HCT116 (cell line): Measurements from ENCODE around the gene ASB4. TPM values are rescaled to one million over a fixed set of nuclear protein-coding genes. Genes with fewer than 3 reads are reported as not detected.

Source experiments
- ATAC-seq: fragments of 200-7000 bp; cut with Tn5 transposase; 2 replicates; pipeline ENCODE4 v1.9.1; 2020; ENCODE audit warnings: mild to moderate bottlenecking, moderate library complexity
- BruUV-seq: library from RNA; stranded (reverse); fragments of 400-500 nt; replicated peaks from 2 replicates; lab custom pipeline; 2021; lab: Mats Ljungman, UMichigan
- CTCF ChIA-PET: fragments of 300-600 bp; sonication (Branson Sonifier 250); formaldehyde crosslinking; loops from one replicate; lab custom pipeline; 2021; ENCODE audit warnings: antibody characterized with exemption; lab: Charles Lee
- POLR2A ChIA-PET: fragments of 300-600, 350-600 bp; sonication (Branson Sonifier 250); formaldehyde crosslinking; loops from one replicate; lab custom pipeline; 2021; ENCODE audit warnings: antibody characterized with exemption; lab: Charles Lee
- RAD21 ChIA-PET, 2 experiments: fragments of 300-600 bp; sonication (Branson Sonifier 250); formaldehyde crosslinking; loops; one replicate each; lab custom pipeline; 2023; ENCODE audit warnings: low total read pairs in 2 of 2; ENCODE audit not compliant: uncharacterized antibody in 2 of 2, unreplicated experiment in 2 of 2, low non-redundant PET in 1 of 2; lab: Charles Lee
- DNase-seq: peaks from one replicate; pipeline ENCODE4 v3.0.0-alpha.2; 2010; ENCODE audit warnings: low read depth, low spot score
- H2AFZ ChIP-seq: fragments of 200-600 bp; shearing (Covaris generic), sonication (generic); 2 replicates; pipeline ENCODE4 v1.6.1; 2017; ENCODE audit warnings: low read depth, mixed run types, mixed read lengths, antibody characterized with exemption, low read length; ENCODE audit not compliant: poor library complexity, severe bottlenecking
- H3K27ac ChIP-seq: 2 replicates; pipeline ENCODE4 v1.5.1; 2012; ENCODE audit warnings: low read depth, low read length
- H3K27me3 ChIP-seq: fragments of 200-600 bp; sonication (generic); 2 replicates; pipeline ENCODE4 v1.6.1; 2016; ENCODE audit warnings: mixed run types, low read length, mixed read lengths; ENCODE audit not compliant: insufficient read depth
- H3K36me3 ChIP-seq, 2 experiments: fragments of 200-500 bp in 1 of 2; fragments of 200-600 bp in 1 of 2; sonication (Bioruptor generic) in 1 of 2; sonication (generic) in 1 of 2; 2 replicates each; pipeline versions ENCODE4 v1.5.1 to v1.6.1; 2014 to 2016; ENCODE audit warnings: low read length in 2 of 2, inconsistent platforms in 1 of 2, mixed read lengths in 1 of 2, mixed run types in 1 of 2; ENCODE audit not compliant: insufficient read depth in 2 of 2, control insufficient read depth in 1 of 2
- H3K4me1 ChIP-seq, 2 experiments: fragments of 200-600 bp in 1 of 2; sonication (generic) in 1 of 2; 2 replicates each; pipeline versions ENCODE4 v1.5.1 to v1.6.1; 2012 to 2017; ENCODE audit warnings: low read length in 2 of 2, inconsistent platforms in 1 of 2, mild to moderate bottlenecking in 1 of 2, mixed read lengths in 1 of 2, mixed run types in 1 of 2, moderate library complexity in 1 of 2; ENCODE audit not compliant: insufficient read depth in 2 of 2, control insufficient read depth in 1 of 2
- H3K4me2 ChIP-seq: fragments of 200-600 bp; sonication (generic); 2 replicates; pipeline ENCODE4 v1.6.1; 2017; ENCODE audit warnings: mixed run types, low read length, mixed read lengths
- H3K4me3 ChIP-seq, 2 experiments: fragments of 200-600 bp in 1 of 2; sonication (generic) in 1 of 2; replicated peaks in 1 of 2; 2 replicates each; pipeline ENCODE4 v1.5.1; 2011 to 2016; ENCODE audit warnings: low read length in 2 of 2, control low read depth in 1 of 2, low read depth in 1 of 2, mild to moderate bottlenecking in 1 of 2, mixed read lengths in 1 of 2, mixed run types in 1 of 2
- H3K79me2 ChIP-seq: fragments of 200-600 bp; sonication (generic); 2 replicates; pipeline ENCODE4 v1.6.1; 2017; ENCODE audit warnings: mild to moderate bottlenecking, mixed run types, low read length, moderate library complexity, mixed read lengths; ENCODE audit not compliant: insufficient read depth
- H3K9ac ChIP-seq: fragments of 200-600 bp; sonication (generic); 2 replicates; pipeline ENCODE4 v1.6.1; 2016; ENCODE audit warnings: low read length, mixed read lengths
- H3K9me2 ChIP-seq: fragments of 200-600 bp; sonication (generic), shearing (Covaris generic); 2 replicates; pipeline ENCODE4 v1.6.1; 2017; ENCODE audit warnings: mixed run types, mild to moderate bottlenecking, moderate library complexity; ENCODE audit not compliant: insufficient read depth
- H3K9me3 ChIP-seq, 2 experiments: fragments of 200-500 bp in 1 of 2; fragments of 200-600 bp in 1 of 2; sonication (Bioruptor generic) in 1 of 2; sonication (generic) in 1 of 2; 2 replicates each; pipeline ENCODE4 v1.6.1; 2014 to 2017; ENCODE audit warnings: low read length in 2 of 2, mixed read lengths in 2 of 2, inconsistent platforms in 1 of 2, low read depth in 1 of 2, mild to moderate bottlenecking in 1 of 2, mixed run types in 1 of 2, moderate library complexity in 1 of 2; ENCODE audit not compliant: control insufficient read depth in 1 of 2, insufficient read depth in 1 of 2
- H4K20me1 ChIP-seq: fragments of 200-600 bp; sonication (generic), shearing (Covaris generic); 2 replicates; pipeline ENCODE4 v1.6.1; 2017; ENCODE audit warnings: mixed run types, mild to moderate bottlenecking, moderate library complexity; ENCODE audit not compliant: insufficient read depth
- EZH2 ChIP-seq: fragments of 200-600 bp; sonication (generic); IDR thresholded peaks from 2 replicates; pipeline ENCODE4 v1.6.1; 2017; ENCODE audit warnings: antibody characterized with exemption, mixed run types
- FOSL1 ChIP-seq: IDR thresholded peaks from 2 replicates; pipeline ENCODE4 v1.6.1; 2012; ENCODE audit warnings: low read depth
- RAD21 ChIP-seq: IDR thresholded peaks from 2 replicates; pipeline ENCODE4 v1.6.1; 2012; ENCODE audit warnings: low read depth, mild to moderate bottlenecking
- SP1 ChIP-seq: IDR thresholded peaks from 2 replicates; pipeline ENCODE4 v1.6.1; 2012; ENCODE audit warnings: low read depth
- ZBTB33 ChIP-seq: IDR thresholded peaks from 2 replicates; pipeline ENCODE4 v1.6.1; 2011; ENCODE audit warnings: mild to moderate bottlenecking, low read length, moderate library complexity; ENCODE audit not compliant: insufficient replicate concordance; ENCODE audit errors: extremely low read depth
- intact Hi-C: fragments of 100-400 bp; cut with micrococcal nuclease; formaldehyde crosslinking; loops from 2 replicates; pipeline ENCODE4 v1.10.0; 2022
- total RNA-seq: library from RNA; stranded (reverse); gene quantifications from one replicate; pipeline ENCODE4 v1.2.1, GENCODE V29; 2021; ENCODE audit not compliant: unreplicated experiment
- TF ChIP-seq, protein P1 (sequence below), 3 experiments: fragments of 200-600 bp in 1 of 3; sonication (generic) in 1 of 3; IDR thresholded peaks in 2 of 3; conservative IDR thresholded peaks in 1 of 3; 2 replicates each; pipeline ENCODE4 v1.5.1; 2012 to 2017; ENCODE audit warnings: low read depth in 2 of 3, low read length in 2 of 3, antibody characterized with exemption in 1 of 3, borderline replicate concordance in 1 of 3, control low read depth in 1 of 3, mild to moderate bottlenecking in 1 of 3, mixed read lengths in 1 of 3, mixed run types in 1 of 3, moderate library complexity in 1 of 3; ENCODE audit not compliant: insufficient read depth in 1 of 3

The ASB4 gene
- total RNA-seq, 1 experiment from 2014 or later = 0.12 TPM

DNA sequence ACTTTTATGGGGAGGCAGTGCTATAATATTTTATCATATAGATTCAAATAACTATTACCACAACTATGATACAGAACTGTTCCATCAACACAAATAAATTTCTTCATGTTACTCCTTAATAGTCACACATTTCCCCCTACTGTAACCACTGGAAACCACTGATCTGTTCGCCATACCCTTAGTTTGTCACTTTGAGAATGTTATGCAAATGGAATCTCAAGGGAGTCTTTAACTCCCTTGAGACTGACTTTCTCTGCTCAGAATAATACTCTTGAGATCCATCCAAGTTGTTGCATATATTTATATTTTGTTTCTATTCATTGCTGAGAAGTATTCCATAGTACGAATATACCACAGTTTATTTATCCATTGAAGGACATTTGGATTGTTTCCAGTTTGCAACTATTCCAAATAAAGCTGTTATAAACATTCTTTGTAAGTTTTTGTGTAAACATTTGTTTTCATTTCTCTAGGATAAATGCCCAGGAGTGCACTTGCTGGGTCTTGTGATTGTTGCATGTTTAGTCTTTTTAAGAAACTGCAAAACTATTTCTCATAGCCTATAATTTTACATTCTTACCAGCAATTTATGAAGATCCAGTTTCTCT is 31.2 kb upstream of the ASB4 start:
- no peak for TF ChIP-seq EZH2
- TF ChIP-seq, protein P1, sequence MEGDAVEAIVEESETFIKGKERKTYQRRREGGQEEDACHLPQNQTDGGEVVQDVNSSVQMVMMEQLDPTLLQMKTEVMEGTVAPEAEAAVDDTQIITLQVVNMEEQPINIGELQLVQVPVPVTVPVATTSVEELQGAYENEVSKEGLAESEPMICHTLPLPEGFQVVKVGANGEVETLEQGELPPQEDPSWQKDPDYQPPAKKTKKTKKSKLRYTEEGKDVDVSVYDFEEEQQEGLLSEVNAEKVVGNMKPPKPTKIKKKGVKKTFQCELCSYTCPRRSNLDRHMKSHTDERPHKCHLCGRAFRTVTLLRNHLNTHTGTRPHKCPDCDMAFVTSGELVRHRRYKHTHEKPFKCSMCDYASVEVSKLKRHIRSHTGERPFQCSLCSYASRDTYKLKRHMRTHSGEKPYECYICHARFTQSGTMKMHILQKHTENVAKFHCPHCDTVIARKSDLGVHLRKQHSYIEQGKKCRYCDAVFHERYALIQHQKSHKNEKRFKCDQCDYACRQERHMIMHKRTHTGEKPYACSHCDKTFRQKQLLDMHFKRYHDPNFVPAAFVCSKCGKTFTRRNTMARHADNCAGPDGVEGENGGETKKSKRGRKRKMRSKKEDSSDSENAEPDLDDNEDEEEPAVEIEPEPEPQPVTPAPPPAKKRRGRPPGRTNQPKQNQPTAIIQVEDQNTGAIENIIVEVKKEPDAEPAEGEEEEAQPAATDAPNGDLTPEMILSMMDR (IDR thresholded peaks at IDR 0.05 in 2 of 3, conservative IDR thresholded peaks at IDR 0.05 in 1 of 3; ENCODE audit: borderline replicate concordance in 1 of 3, insufficient read depth in 1 of 3, low read depth in 2 of 3, low read length in 2 of 3) = no peak
- no peak for TF ChIP-seq SP1
- TF ChIP-seq ZBTB33 = no peak
- TF ChIP-seq RAD21 = no peak
- TF ChIP-seq FOSL1 = no peak
- no peaks in the 10 kb centered on the region for H3K79me2 ChIP-seq

More for the DNA sequence above, 31.2 kb upstream of the ASB4 start:
- intact Hi-C loops = no loop called here
- Histone ChIP-seq H3K27ac (no peak overlapping the region), H3K36me3 (no peaks in the 10 kb centered on the region), H3K9me3 (no peaks in the 10 kb centered on the region), H3K27me3 (no peaks in the 10 kb centered on the region), H3K4me2 (no peak overlapping the region), H4K20me1 (no peaks in the 10 kb centered on the region), H3K4me3 (no peak overlapping the region), H3K9ac (no peak overlapping the region), H2AFZ (no peak overlapping the region), H3K9me2 (no peaks in the 10 kb centered on the region), H3K4me1 (no peaks in the 10 kb centered on the region)
- CTCF ChIA-PET = no interaction called here
- DNase-seq (no peak), ATAC-seq (no peak)
- no TSS peak for BruUV-seq
- POLR2A ChIA-PET = no interaction called here
- RAD21 ChIA-PET = no interaction called here
